GM18520 (cell line): ENCODE results near the gene ITGAV.

Experiments used
- ATAC-seq: cut with Tn5 transposase; IDR thresholded peaks from one replicate; pipeline ENCODE4 v1.9.1; 2021; ENCODE audit not compliant: unreplicated experiment

Gene ITGAV

DNA sequence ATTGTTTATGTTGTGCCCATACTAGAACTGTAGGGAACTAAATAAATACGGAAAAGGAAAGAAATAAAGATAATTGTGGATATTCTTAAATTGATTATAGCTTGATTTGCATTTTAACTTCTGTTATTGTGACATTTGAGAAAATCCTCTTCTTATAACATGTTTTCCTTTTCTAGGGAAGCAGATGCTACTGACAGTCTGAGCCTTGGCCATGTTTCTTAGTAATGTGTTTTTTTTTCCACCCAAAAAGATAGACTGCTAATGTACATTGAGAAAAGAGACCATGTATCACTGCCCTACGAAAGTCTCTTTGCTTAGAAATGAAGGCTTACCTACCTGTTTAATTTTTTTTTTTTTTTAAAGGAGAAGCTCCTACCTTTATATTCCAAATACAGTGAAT lies 22.2 kb downstream of the ITGAV start:
- no peak for ATAC-seq

DNA sequence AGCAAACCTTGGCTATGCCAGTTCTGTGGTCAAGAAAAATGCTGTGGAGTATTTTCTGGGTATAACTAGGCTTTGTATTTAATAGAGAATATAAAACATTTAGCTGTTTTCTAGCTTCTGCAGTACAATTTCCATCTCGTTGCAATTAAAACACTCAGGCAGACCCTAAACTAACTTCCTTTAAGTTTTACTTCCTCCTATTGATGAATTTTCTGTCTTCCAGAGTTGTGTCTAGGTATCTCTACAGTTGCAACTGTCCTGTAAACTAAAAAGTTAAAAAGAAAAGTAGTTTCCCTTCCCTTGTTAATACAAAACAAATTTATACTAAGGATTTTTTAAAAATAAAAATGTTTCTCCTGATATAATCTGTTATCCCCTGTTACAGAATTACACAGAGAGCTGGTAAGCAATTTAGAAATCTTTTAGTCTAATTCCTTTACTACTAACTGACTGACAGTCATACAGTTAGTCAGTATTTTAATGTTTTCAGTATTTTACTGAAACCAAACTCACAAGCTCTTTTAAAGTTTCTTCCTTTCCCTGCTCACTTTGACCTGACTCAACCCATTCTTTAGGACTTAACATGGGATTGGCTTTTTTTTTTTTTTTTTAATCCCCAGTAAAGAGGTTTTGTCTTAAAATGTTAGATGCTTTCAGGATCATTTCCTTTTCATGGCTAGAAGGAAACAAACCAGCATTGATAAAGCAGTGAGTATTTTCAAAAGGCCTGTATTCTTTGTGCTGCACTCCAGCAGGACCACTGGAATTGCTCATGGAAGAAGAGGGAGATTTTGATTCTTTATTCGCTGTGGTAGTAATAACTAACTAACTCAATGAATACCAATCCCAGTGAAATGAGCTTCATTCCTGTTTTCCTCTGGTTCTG lies 22.9 kb downstream of the ITGAV start:
- ATAC-seq, result no peak

- no peak for ATAC-seq
Measured at GRCh38 chr2:186614373-186614772, 24.5 kb downstream of the ITGAV start.

- no peak for ATAC-seq
Measured at GRCh38 chr2:186617148-186617547, 27.3 kb downstream of the ITGAV start.

DNA sequence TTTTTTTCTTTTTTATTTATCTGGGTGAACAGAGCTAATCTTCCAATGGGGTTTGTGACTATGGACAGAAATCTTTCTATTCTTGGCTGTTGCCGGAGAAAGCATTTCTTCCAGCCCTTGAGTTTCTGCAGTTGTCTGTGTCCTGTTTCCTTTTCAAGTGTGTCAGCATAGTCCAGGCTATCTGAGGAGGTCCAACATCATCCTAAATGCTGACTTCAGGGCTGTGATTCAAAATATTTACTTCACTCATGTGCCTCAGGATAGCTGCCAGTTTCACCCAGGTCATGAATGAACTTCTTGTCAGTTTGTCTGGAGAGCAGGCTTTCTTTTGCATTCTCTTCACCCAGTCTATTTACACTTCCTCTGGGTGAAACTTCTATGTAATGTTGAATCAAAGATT lies 27.9 kb downstream of the ITGAV start:
- no peak for ATAC-seq

GRCh38 chr2:186618696-186619095 lies 28.8 kb downstream of the ITGAV start:
- no peak for ATAC-seq

GRCh38 chr2:186623084-186623483 lies 33.2 kb downstream of the ITGAV start:
- ATAC-seq, result no peak

DNA sequence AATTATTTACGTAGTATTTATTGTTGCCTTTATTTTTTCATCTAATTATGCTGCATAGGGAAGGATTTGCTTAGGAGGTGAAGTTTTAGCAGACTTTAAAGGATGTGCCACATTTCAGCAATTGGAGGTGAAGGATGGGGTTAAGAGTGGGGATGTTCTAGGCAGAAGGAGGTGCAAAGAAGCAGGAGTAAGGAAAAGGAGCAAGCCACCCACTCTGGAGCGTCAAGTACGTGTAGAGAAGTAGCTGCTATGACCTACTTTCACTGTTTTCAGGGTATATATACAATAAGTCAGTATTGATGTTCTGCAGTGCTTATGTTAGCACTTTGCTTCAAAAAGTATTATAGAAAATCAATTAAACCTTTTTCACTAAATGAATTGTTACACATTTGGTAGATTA lies 34.4 kb downstream of the ITGAV start:
- no peak for ATAC-seq

- ATAC-seq, result no peak
Measured at GRCh38 chr2:186629250-186629996, 39.6 kb downstream of the ITGAV start.

- no peak for ATAC-seq
Measured at GRCh38 chr2:186632417-186632816, 42.6 kb downstream of the ITGAV start.

DNA sequence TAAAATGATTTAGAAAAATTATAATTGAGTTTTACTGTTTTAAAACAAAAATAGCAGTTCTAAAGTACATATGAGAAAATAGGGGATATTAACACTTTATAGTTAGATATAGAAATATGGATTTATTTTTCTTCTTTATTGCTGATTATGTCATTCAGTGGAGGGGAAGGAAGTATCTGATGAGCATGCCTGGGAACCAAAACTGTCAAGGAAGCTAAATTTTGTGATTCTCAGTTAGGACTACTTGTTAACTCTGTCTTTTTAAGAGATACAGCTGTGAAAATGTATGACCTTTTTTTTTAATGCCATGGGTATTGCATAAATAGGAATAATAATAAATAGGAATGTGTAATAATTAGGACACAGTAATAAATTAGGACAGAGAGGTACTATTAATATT lies 44.8 kb downstream of the ITGAV start:
- ATAC-seq, result no peak

GRCh38 chr2:186636800-186637496 lies 47.1 kb downstream of the ITGAV start:
- no peak for ATAC-seq

DNA sequence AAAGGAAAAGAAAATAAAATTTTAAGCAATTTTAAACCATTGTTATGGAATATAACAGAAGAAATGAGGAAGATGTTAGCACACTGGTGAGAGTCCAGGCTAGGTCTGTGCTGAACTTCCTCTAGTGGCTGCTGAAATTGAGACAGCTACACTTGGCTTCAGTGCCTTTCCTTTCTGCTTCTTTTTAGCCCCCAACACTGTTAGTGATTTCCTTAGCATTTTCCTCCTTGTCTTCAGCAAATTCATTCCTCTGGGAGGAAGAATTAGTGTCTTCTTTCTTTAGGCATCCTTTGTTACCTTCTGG lies 47.6 kb downstream of the ITGAV start:
- ATAC-seq, result no peak

- peak; percentile 49 for ATAC-seq
Measured at GRCh38 chr2:186639939-186640338, 50.1 kb downstream of the ITGAV start.

- peak; percentile 6 for ATAC-seq
Measured at GRCh38 chr2:186641132-186641806, 51.4 kb downstream of the ITGAV start.

DNA sequence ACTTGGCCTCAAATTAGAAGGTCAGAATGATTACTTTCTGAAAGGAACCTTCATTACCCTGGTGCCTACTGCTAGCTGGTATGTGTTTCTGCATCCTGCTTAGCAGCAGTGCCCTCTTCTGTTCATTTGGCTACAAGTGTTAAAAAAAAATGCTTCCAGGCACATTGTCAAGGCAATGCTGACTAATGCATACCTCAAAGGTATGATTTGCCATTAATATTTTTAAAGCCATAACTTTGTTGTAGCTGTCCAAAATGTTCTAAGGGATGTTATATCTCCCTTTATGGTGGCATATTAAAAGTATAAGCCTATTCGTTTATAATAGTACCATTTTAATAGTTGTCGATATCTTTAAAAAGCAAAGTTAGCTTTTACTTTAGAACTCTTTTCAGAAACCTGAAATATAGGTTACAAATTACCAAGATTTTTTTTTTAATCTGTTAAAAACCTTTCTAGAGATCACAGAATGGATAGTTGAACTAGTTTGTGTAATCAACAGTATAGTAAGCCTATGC lies 52.0 kb downstream of the ITGAV start:
- ATAC-seq, result peak; percentile 85

DNA sequence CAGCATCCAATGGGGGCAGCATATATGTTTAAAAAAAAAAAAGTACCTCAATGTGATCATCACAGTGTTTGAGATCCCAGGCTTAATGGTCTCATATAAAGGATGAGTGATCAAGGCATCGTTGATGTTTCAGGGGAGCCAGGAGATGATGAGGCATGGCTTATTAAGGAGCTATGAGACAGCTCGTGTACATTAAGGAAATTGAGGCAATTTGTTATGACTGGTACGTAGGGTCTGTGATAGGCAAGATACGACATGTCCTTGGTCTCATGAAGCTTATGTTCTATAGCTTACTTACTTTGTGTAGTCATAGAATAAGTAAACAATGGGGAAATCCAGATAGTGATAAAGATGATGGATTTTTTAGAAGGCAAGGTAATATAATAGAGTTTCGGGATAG lies 54.9 kb downstream of the ITGAV start:
- ATAC-seq, result no peak

- ATAC-seq, result no peak
Measured at GRCh38 chr2:186645999-186646398, 56.1 kb downstream of the ITGAV start.

DNA sequence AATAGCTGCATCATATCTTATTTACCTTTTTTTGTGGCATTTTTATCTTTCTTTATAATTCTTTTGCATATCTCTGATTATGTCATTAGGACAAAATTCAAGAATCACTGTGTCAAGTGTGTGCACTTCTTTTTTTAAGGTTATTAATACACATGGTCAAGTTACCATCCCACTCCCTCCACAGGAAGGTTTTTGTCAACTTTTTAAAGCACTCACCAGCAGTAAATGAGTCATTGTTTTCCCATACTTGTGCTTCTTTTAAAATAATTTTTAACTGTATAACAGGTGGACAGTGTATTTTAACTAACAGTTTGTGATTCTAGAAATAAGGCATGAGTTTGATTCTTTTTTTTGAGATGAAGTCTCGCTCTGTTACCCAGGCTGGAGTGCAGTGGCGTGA lies 58.3 kb downstream of the ITGAV start:
- ATAC-seq, result no peak

DNA sequence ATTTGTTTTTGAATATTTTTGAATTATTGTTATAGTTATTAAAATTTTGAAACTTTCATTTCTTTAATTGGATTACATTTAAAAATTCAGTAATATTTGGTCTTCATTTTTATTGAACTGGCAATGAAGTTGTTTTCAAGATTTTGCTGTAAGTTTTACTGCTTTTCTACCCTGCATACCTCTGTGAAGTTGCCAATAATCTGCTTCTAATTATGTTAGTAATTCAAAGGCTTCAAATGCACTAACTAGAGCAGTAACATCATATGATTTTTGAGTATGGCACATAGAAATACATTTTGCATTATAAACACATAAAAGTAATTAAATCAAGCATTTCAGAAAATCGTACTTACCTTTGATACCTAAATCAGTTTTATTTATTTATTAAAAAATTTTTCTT lies 63.7 kb downstream of the ITGAV start:
- ATAC-seq, result no peak

GRCh38 chr2:186659383-186659782 lies 69.5 kb downstream of the ITGAV start:
- no peak for ATAC-seq
